Measurements from ENCODE around the gene GBP2. TPM values are rescaled to one million over a fixed set of nuclear protein-coding genes. Genes with fewer than 3 reads are reported as not detected.

Gene GBP2
- total RNA-seq, 1 experiment from 2014 or later: 0.24 TPM

DNA sequence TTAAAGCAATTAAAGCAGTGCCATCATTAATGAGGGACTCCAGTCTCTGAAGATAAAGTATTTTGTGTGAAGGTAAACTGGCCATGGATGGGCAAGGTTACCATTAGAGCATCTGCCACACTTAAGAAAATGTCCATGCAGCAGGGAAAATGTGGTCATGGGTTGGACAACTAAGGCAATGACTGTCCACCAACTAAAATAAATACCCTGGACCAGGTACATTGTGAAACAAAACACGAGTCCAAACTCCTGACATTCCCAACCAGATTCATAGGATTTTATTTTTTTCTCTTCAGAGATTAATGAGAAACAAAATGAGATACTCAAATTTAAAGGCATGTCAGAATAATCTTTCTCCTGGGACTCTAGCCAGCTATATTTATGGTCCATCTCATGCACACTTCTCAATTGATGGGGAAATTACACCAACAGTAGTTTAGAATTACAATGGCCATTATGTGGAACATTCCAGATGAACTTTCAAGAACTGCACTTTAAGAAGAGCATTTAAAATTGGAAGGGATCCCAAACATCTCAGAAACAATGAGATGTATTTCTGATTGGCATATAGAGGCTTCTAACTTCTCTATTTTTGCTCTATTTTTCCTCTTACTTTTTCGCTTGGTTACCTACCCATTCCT is 41.8 kb upstream of the GBP2 start:
- H3K36me3 Mint-ChIP-seq: no peaks in the 10 kb centered on the region
- TF ChIP-seq, protein P1, sequence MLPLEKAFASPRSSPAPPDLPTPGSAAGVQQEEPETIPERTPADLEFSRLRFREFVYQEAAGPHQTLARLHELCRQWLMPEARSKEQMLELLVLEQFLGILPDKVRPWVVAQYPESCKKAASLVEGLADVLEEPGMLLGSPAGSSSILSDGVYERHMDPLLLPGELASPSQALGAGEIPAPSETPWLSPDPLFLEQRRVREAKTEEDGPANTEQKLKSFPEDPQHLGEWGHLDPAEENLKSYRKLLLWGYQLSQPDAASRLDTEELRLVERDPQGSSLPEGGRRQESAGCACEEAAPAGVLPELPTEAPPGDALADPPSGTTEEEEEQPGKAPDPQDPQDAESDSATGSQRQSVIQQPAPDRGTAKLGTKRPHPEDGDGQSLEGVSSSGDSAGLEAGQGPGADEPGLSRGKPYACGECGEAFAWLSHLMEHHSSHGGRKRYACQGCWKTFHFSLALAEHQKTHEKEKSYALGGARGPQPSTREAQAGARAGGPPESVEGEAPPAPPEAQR (CRISPR knock-in tag; IDR thresholded peaks at IDR 0.05): no peak
- no peak for TF ChIP-seq JAZF1 (CRISPR knock-in tag; IDR thresholded peaks at IDR 0.05)
- TF ChIP-seq, protein P2, sequence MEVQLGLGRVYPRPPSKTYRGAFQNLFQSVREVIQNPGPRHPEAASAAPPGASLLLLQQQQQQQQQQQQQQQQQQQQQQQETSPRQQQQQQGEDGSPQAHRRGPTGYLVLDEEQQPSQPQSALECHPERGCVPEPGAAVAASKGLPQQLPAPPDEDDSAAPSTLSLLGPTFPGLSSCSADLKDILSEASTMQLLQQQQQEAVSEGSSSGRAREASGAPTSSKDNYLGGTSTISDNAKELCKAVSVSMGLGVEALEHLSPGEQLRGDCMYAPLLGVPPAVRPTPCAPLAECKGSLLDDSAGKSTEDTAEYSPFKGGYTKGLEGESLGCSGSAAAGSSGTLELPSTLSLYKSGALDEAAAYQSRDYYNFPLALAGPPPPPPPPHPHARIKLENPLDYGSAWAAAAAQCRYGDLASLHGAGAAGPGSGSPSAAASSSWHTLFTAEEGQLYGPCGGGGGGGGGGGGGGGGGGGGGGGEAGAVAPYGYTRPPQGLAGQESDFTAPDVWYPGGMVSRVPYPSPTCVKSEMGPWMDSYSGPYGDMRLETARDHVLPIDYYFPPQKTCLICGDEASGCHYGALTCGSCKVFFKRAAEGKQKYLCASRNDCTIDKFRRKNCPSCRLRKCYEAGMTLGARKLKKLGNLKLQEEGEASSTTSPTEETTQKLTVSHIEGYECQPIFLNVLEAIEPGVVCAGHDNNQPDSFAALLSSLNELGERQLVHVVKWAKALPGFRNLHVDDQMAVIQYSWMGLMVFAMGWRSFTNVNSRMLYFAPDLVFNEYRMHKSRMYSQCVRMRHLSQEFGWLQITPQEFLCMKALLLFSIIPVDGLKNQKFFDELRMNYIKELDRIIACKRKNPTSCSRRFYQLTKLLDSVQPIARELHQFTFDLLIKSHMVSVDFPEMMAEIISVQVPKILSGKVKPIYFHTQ (CRISPR knock-in tag; IDR thresholded peaks at IDR 0.05): no peak
- TF ChIP-seq EMX1 (CRISPR knock-in tag; IDR thresholded peaks at IDR 0.05): no peak
- TF ChIP-seq, protein P3, sequence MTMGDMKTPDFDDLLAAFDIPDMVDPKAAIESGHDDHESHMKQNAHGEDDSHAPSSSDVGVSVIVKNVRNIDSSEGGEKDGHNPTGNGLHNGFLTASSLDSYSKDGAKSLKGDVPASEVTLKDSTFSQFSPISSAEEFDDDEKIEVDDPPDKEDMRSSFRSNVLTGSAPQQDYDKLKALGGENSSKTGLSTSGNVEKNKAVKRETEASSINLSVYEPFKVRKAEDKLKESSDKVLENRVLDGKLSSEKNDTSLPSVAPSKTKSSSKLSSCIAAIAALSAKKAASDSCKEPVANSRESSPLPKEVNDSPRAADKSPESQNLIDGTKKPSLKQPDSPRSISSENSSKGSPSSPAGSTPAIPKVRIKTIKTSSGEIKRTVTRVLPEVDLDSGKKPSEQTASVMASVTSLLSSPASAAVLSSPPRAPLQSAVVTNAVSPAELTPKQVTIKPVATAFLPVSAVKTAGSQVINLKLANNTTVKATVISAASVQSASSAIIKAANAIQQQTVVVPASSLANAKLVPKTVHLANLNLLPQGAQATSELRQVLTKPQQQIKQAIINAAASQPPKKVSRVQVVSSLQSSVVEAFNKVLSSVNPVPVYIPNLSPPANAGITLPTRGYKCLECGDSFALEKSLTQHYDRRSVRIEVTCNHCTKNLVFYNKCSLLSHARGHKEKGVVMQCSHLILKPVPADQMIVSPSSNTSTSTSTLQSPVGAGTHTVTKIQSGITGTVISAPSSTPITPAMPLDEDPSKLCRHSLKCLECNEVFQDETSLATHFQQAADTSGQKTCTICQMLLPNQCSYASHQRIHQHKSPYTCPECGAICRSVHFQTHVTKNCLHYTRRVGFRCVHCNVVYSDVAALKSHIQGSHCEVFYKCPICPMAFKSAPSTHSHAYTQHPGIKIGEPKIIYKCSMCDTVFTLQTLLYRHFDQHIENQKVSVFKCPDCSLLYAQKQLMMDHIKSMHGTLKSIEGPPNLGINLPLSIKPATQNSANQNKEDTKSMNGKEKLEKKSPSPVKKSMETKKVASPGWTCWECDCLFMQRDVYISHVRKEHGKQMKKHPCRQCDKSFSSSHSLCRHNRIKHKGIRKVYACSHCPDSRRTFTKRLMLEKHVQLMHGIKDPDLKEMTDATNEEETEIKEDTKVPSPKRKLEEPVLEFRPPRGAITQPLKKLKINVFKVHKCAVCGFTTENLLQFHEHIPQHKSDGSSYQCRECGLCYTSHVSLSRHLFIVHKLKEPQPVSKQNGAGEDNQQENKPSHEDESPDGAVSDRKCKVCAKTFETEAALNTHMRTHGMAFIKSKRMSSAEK (CRISPR knock-in tag; IDR thresholded peaks at IDR 0.05; ENCODE audit: borderline replicate concordance): no peak
- TF ChIP-seq STAT6 (CRISPR knock-in tag; conservative IDR thresholded peaks at IDR 0.05; ENCODE audit: low read depth): no peak
- no peak for TF ChIP-seq ZNF281 (CRISPR knock-in tag; IDR thresholded peaks at IDR 0.05)
- no peak for TF ChIP-seq RORB (CRISPR knock-in tag; IDR thresholded peaks at IDR 0.05)
- TF ChIP-seq GABPB1 (CRISPR knock-in tag; IDR thresholded peaks at IDR 0.05): no peak
- TF ChIP-seq ESRRA (CRISPR knock-in tag; IDR thresholded peaks at IDR 0.05; ENCODE audit: borderline replicate concordance): no peak
- TF ChIP-seq, protein P4, sequence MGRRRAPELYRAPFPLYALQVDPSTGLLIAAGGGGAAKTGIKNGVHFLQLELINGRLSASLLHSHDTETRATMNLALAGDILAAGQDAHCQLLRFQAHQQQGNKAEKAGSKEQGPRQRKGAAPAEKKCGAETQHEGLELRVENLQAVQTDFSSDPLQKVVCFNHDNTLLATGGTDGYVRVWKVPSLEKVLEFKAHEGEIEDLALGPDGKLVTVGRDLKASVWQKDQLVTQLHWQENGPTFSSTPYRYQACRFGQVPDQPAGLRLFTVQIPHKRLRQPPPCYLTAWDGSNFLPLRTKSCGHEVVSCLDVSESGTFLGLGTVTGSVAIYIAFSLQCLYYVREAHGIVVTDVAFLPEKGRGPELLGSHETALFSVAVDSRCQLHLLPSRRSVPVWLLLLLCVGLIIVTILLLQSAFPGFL (CRISPR knock-in tag; IDR thresholded peaks at IDR 0.05; ENCODE audit: borderline replicate concordance): no peak
- TF ChIP-seq, protein P5, sequence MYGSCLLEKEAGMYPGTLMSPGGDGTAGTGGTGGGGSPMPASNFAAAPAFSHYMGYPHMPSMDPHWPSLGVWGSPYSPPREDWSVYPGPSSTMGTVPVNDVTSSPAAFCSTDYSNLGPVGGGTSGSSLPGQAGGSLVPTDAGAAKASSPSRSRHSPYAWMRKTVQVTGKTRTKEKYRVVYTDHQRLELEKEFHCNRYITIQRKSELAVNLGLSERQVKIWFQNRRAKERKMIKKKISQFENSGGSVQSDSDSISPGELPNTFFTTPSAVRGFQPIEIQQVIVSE (CRISPR knock-in tag; IDR thresholded peaks at IDR 0.05; ENCODE audit: borderline replicate concordance): no peak
- no peak for TF ChIP-seq ZNF317 (CRISPR knock-in tag; IDR thresholded peaks at IDR 0.05; ENCODE audit: borderline replicate concordance, low read depth)
- TF ChIP-seq, protein P6, sequence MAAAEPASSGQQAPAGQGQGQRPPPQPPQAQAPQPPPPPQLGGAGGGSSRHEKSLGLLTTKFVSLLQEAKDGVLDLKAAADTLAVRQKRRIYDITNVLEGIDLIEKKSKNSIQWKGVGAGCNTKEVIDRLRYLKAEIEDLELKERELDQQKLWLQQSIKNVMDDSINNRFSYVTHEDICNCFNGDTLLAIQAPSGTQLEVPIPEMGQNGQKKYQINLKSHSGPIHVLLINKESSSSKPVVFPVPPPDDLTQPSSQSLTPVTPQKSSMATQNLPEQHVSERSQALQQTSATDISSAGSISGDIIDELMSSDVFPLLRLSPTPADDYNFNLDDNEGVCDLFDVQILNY (CRISPR knock-in tag; IDR thresholded peaks at IDR 0.05): no peak
- TF ChIP-seq ETV6 (CRISPR knock-in tag; IDR thresholded peaks at IDR 0.05): no peak
- no peak for TF ChIP-seq ZNF138 (CRISPR knock-in tag; conservative IDR thresholded peaks at IDR 0.05)
- CTCF ChIA-PET: no interaction called here
- no peak overlapping the region for H3K27ac Mint-ChIP-seq
- ATAC-seq (no peak), DNase-seq (ENCODE audit: low spot score) (no peak)
- H3K4me1 Mint-ChIP-seq: no peaks in the 10 kb centered on the region
- H3K4me3 Mint-ChIP-seq: no peak overlapping the region
- POLR2A ChIA-PET: no interaction called here
- H3K9me3 Mint-ChIP-seq: no peaks in the 10 kb centered on the region
- no peaks in the 10 kb centered on the region for H3K27me3 Mint-ChIP-seq (ENCODE audit: low read depth)
